ENCODE data around the gene IL1R2.

IL1R2 gene

GRCh38 chr2:102024410-102024809 lies 32.6 kb downstream of the IL1R2 start:
- DNase-seq, result no peak

- DNase-seq, result peak; percentile 42
Observed at GRCh38 chr2:102025016-102025501, 33.3 kb downstream of the IL1R2 start.

GRCh38 chr2:102025583-102026267 lies 34.0 kb downstream of the IL1R2 start:
- no peak for DNase-seq

- DNase-seq, result no peak
Observed at GRCh38 chr2:102027036-102027980, 35.5 kb downstream of the IL1R2 start.

- no peak for DNase-seq
Observed at GRCh38 chr2:102028470-102028869, 36.7 kb downstream of the IL1R2 start.

GRCh38 chr2:102029405-102029804 lies 37.6 kb downstream of the IL1R2 start:
- no peak for DNase-seq

- no peak for DNase-seq
Observed at GRCh38 chr2:102029952-102030351, 38.2 kb downstream of the IL1R2 start.

- DNase-seq, result no peak
Observed at GRCh38 chr2:102030502-102030854, 38.7 kb downstream of the IL1R2 start.

GRCh38 chr2:102030855-102031527 lies 39.2 kb downstream of the IL1R2 start:
- peak; percentile 46 for DNase-seq

GRCh38 chr2:102032368-102033030 lies 40.7 kb downstream of the IL1R2 start:
- DNase-seq, result no peak

- peak; percentile 93 for DNase-seq
Observed at GRCh38 chr2:102033031-102033749, 41.4 kb downstream of the IL1R2 start.

GRCh38 chr2:102033750-102034682 lies 42.3 kb downstream of the IL1R2 start:
- no peak for DNase-seq

- DNase-seq, result no peak
Observed at GRCh38 chr2:102034683-102035548, 43.2 kb downstream of the IL1R2 start.

GRCh38 chr2:102037681-102038080 lies 45.9 kb downstream of the IL1R2 start:
- DNase-seq, result no peak

- DNase-seq, result no peak
Observed at GRCh38 chr2:102040229-102040628, 48.5 kb downstream of the IL1R2 start.

- no peak for DNase-seq
Observed at GRCh38 chr2:102041351-102041750, 49.6 kb downstream of the IL1R2 start.

GRCh38 chr2:102042196-102043081 lies 50.7 kb downstream of the IL1R2 start:
- DNase-seq, result no peak

GRCh38 chr2:102043560-102043959 lies 51.8 kb downstream of the IL1R2 start:
- DNase-seq, result no peak
